Stimulated activated CD8-positive, alpha-beta memory T cell treated with anti-CD3 and anti-CD28 coated beads, Interleukin-15, amount 100 ng/mL, for 24 hours (primary cell): ENCODE measurements around the gene NCOA1.

ENCODE experiments used
- DNase-seq: peaks from one replicate; pipeline ENCODE4 v3.0.0-alpha.2; 2020; ENCODE audit warnings: low read depth

NCOA1 gene

GRCh38 chr2:24702800-24703199, 211.7 kb downstream of the NCOA1 start:
- no peak for DNase-seq

GRCh38 chr2:24704692-24705091, 213.6 kb downstream of the NCOA1 start:
- no peak for DNase-seq

GRCh38 chr2:24707143-24707542, 216.1 kb downstream of the NCOA1 start:
- no peak for DNase-seq

GRCh38 chr2:24708537-24709152, 217.6 kb downstream of the NCOA1 start:
- DNase-seq = no peak

DNA sequence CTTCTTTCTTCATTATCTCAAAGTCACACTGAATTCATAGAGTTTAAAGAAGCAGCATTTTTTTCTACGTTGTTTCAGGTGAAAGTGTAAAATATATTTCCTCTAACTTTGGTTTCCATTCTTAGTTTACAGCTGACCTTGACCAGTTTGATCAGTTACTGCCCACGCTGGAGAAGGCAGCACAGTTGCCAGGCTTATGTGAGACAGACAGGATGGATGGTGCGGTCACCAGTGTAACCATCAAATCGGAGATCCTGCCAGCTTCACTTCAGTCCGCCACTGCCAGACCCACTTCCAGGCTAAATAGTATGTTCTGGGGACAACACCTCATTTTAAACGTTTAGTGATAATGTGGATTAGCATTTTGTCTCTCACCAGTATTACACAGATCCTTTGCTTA, 219.8 kb downstream of the NCOA1 start:
- no peak for DNase-seq

- DNase-seq = no peak
These were observed 220.8 kb downstream of the NCOA1 start for GRCh38 chr2:24711865-24712264.

- DNase-seq = no peak
These were observed 221.2 kb downstream of the NCOA1 start for GRCh38 chr2:24712296-24712695.

DNA sequence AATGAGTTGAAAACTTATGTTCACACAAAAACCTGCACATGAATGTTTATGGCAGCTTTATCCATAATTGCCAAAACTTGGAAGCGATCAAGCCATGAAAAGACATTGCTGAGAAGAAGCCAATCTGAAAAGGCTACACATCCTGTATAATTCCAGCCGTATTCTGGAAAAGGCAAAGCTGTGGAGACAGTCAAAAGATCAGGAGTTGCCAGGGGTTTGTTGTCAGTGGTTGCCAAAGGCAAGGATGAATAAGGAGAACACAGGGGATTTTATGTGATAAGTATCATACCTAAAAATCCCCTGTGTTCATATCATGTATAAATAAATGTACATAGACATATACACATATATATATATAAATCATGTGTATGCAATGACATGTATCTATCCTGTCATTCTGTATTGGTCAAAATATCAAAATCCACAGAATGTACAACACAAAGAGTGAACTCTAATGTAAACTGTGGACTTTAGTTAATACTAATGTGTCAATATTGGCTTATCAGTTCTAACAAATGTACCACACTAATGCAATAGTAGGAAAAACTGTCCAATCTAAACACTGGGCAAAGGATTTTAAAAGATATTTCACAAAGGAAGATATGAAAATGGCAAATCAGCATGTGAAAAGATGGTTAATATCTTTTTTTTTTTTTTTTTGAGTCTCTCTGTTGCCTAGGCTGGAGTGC, 226.4 kb downstream of the NCOA1 start:
- no peak for DNase-seq

- DNase-seq = no peak
These were observed 229.3 kb downstream of the NCOA1 start for GRCh38 chr2:24720310-24720709.

- no peak for DNase-seq
These were observed 230.4 kb downstream of the NCOA1 start for GRCh38 chr2:24721470-24721869.

DNA sequence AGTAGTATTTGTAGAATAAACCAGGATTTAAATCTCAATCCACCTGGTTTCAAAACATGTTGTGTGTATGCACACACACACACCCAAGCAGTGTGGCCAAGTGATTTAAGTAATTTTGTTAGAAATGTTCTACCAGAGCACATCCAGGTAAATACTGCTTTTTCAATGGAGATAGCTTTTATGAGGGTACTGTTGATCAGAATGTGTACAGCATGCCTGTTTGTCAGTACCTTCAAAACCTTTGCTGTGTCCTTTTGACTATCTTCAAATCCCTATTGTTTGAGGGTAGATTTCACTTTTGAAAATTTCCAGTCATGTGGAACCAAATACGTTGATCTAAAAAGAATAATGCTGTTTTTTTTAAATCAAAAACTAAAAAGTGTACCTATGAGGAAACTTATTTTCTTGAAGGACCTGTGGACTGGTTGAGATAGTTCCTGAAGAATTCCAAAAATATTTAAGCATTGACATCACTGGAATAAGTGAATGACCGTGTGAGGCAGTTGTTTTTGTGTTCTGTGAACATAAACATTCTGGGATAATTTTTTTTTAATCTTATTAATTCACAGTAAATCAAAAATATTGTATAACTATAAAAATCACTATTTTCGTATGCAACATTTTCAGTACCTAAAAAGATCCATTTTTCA, 231.2 kb downstream of the NCOA1 start:
- DNase-seq = no peak

DNA sequence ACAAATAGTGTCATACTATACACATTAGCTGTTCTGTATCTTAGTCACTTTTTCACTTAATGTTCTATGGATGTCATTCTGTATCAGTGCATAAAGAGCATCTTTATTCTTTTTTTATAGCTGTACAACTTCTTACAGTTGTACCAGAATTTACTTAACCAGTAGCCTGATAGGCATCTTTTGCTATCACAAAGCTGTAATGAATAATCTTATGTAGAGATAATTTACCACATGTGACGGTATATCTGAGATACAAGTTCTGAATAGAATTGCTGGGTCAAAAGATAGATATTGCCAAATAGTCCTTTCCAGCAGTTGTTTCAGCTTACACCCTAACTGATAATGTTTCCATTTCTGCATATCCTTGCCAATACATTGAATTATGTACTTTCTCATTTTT, 232.1 kb downstream of the NCOA1 start:
- DNase-seq = no peak

GRCh38 chr2:24723665-24724064, 232.6 kb downstream of the NCOA1 start:
- DNase-seq = no peak

DNA sequence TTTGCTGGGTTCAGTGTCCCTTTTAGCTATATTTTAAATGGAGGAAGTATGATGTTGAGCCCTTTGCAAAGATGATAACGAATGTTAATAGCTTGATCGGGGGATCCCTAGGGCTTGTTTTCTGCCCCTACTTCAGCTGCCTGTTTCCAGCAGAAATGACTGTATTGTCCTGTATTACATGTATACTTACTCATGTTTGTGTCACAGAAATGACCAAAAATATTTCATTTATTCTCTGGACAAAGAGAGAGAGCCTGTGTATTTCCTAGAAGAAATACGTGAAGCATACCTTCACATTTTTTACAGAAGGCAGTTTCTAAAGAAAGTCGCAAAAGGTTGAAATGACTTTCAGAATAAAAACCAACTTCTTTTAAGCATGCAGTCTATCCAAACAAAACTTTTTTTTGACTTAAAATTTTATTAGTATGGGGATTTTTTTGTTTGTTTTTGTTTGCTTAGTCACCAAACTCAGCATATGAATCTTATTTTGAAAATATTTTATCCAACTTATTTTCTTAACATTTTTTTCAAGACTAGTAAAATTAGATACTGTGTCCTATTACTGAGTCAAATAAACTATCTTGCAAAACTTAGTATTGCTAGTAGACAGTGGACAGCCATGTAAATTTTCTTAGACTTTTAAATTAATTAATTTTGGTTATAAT, 233.2 kb downstream of the NCOA1 start:
- no peak for DNase-seq

GRCh38 chr2:24725956-24726355, 234.9 kb downstream of the NCOA1 start:
- DNase-seq = no peak

- no peak for DNase-seq
These were observed 239.4 kb downstream of the NCOA1 start for GRCh38 chr2:24730481-24730880.

GRCh38 chr2:24731040-24731439, 240.0 kb downstream of the NCOA1 start:
- no peak for DNase-seq

GRCh38 chr2:24731923-24732322, 240.9 kb downstream of the NCOA1 start:
- DNase-seq = no peak

GRCh38 chr2:24734741-24735140, 243.7 kb downstream of the NCOA1 start:
- DNase-seq = no peak

- no peak for DNase-seq
These were observed 248.4 kb downstream of the NCOA1 start for GRCh38 chr2:24739354-24740025.

- DNase-seq = no peak
These were observed 249.1 kb downstream of the NCOA1 start for GRCh38 chr2:24740142-24740541.

- DNase-seq = no peak
These were observed 251.7 kb downstream of the NCOA1 start for GRCh38 chr2:24742730-24743129.
